Endodermal cell (in vitro differentiated cells): Measurements from ENCODE around the gene COL27A1. TPM values are rescaled to one million over a fixed set of nuclear protein-coding genes. Genes with fewer than 3 reads are reported as not detected.
"Not testable (repeated sequence)": the region's sequence is repeated elsewhere in the genome, so short reads cannot be mapped to it uniquely, and the experiment has no call there.

Source experiments
- DNase-seq: peaks from one replicate; pipeline ENCODE4 v3.0.0-alpha.2; 2017
- H3K27ac ChIP-seq: 2 replicates; pipeline ENCODE4 v1.5.1; 2013; ENCODE audit warnings: mild to moderate bottlenecking, low read depth, low read length, moderate library complexity
- H3K27me3 ChIP-seq: 2 replicates; pipeline ENCODE4 v1.6.1; 2013; ENCODE audit warnings: mild to moderate bottlenecking, low read length, moderate library complexity; ENCODE audit not compliant: insufficient read depth, control insufficient read depth, poor library complexity, severe bottlenecking
- H3K36me3 ChIP-seq: 2 replicates; pipeline ENCODE4 v1.7.0; 2013; ENCODE audit warnings: mild to moderate bottlenecking, low read length, moderate library complexity; ENCODE audit not compliant: control insufficient read depth, insufficient read depth
- H3K4me1 ChIP-seq: one replicate; pipeline ENCODE4 v1.7.0; 2013; ENCODE audit warnings: low read length; ENCODE audit not compliant: control insufficient read depth, insufficient read depth
- H3K4me3 ChIP-seq: 2 replicates; pipeline ENCODE4 v1.5.1; 2013; ENCODE audit warnings: mild to moderate bottlenecking, low read length, moderate library complexity
- H3K9ac ChIP-seq: 2 replicates; pipeline ENCODE4 v1.6.1; 2013; ENCODE audit warnings: mild to moderate bottlenecking, low read length, moderate library complexity; ENCODE audit not compliant: poor library complexity, severe bottlenecking; ENCODE audit errors: extremely low read depth
- H3K9me3 ChIP-seq: 2 replicates; pipeline ENCODE4 v1.6.1; 2013; ENCODE audit warnings: mild to moderate bottlenecking, low read length, moderate library complexity; ENCODE audit not compliant: control insufficient read depth
- H3K27ac Mint-ChIP-seq: 2 replicates; pipeline ENCODE4 v1.8.0; 2020; ENCODE audit warnings: mixed read lengths
- H3K27me3 Mint-ChIP-seq: 2 replicates; pipeline ENCODE4 v1.8.0; 2021; ENCODE audit warnings: mild to moderate bottlenecking, mixed read lengths; ENCODE audit not compliant: insufficient read depth
- H3K36me3 Mint-ChIP-seq: 2 replicates; pipeline ENCODE4 v1.8.0; 2020; ENCODE audit warnings: low read depth, mixed read lengths
- H3K4me1 Mint-ChIP-seq: 2 replicates; pipeline ENCODE4 v1.8.0; 2020; ENCODE audit warnings: mixed read lengths
- H3K4me3 Mint-ChIP-seq: 2 replicates; pipeline ENCODE4 v1.8.0; 2020; ENCODE audit warnings: mild to moderate bottlenecking, moderate library complexity, mixed read lengths
- H3K9me3 Mint-ChIP-seq: 2 replicates; pipeline ENCODE4 v1.8.0; 2020; ENCODE audit warnings: mild to moderate bottlenecking, mixed read lengths
- CTCF ChIP-seq: fragments of 200-600 bp; sonication (generic); conservative IDR thresholded peaks from 2 replicates; pipeline ENCODE4 v1.5.0; 2021; ENCODE audit warnings: antibody characterized with exemption, mild to moderate bottlenecking
- WGBS, 2 experiments: methylation state at CpG; one replicate each; pipeline versions ENCODE4 v1.1.5 to v1.1.7; 2013; ENCODE audit warnings: missing lambda C conversion rate in 2 of 2, mixed read lengths in 1 of 2; ENCODE audit not compliant: insufficient coverage in 1 of 2, insufficient read length in 1 of 2; 5-methylcytosine and 5-hydroxymethylcytosine counted together
- total RNA-seq, 2 donors: library from RNA; stranded (reverse); fragmentation: NEBNext Ultra II Directional in 1 of 2; extraction: Animal tissue kit (Norgen Biotek cat#: 25700) in 1 of 2; gene quantifications; 2 replicates in 1 of 2; 3 replicates in 1 of 2; pipeline ENCODE4 v1.2.1, GENCODE V29; 2021

The COL27A1 gene
- total RNA-seq, 2 donors from 2014 or later: 43.8 to 69.5 TPM

DNA sequence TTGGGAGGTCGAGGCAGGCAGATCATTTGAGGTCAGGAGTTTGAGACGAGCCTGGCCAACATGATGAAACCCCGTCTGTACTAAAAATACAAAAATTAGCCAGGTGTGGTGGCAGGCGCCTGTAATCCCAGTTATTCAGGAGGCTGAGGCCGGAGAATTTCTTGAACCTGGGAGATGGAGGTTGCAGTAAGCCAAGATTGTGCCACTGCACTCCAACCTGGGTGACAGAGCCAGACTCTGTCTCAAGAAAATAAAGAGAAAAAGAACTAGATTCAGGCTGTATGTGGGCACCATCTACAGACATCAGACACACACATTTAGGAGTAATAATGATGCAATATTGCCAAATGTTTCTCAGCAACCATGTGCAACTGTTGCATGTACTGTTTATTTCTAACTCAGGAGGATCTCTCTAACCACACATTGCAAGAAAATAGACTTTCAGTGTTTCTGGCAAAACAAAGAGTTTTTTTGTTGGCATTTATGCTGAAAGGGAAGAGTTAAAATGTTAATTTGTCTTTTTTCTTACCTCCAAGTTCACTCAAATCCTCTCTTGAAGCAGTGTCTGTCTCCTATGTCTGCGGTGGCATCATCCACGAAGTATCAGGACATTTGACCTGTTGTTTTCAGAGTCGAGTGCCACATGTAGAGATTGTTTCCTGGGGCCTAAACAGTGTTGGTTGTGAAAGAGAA is 162.5 kb downstream of the COL27A1 start:
- Histone ChIP-seq H3K9me3 (no peaks in the 10 kb centered on the region), H3K4me3 (no peak overlapping the region), H3K36me3 (no peaks in the 10 kb centered on the region), H3K9ac (no peak overlapping the region), H3K27me3 (no peaks in the 10 kb centered on the region), H3K27ac (no peak overlapping the region), H3K4me1 (no peaks in the 10 kb centered on the region)
- H3K4me1 Mint-ChIP-seq: no peaks in the 10 kb centered on the region
- no peak overlapping the region for H3K27ac Mint-ChIP-seq
- H3K27me3 Mint-ChIP-seq: no peaks in the 10 kb centered on the region
- 88 to 92% methylated on average over 5 to 8 of the region's 8 CpGs for WGBS, 2 experiments
- no peaks in the 10 kb centered on the region for H3K9me3 Mint-ChIP-seq
- H3K4me3 Mint-ChIP-seq: no peak overlapping the region
- TF ChIP-seq CTCF: no peak
- H3K36me3 Mint-ChIP-seq: no peaks in the 10 kb centered on the region
- no peak for DNase-seq

GRCh38 chr9:114318416-114318815 is 163.1 kb downstream of the COL27A1 start:
- no peak overlapping the region for H3K27ac Mint-ChIP-seq
- no peak overlapping the region for H3K4me3 ChIP-seq
- no peaks in the 10 kb centered on the region for H3K9me3 Mint-ChIP-seq
- H3K9ac ChIP-seq: no peak overlapping the region
- H3K4me3 Mint-ChIP-seq: no peak overlapping the region
- no peak overlapping the region for H3K27ac ChIP-seq
- no peaks in the 10 kb centered on the region for H3K4me1 Mint-ChIP-seq
- H3K36me3 ChIP-seq: no peaks in the 10 kb centered on the region
- H3K9me3 ChIP-seq: no peaks in the 10 kb centered on the region
- H3K36me3 Mint-ChIP-seq: no peaks in the 10 kb centered on the region
- H3K27me3 Mint-ChIP-seq: no peaks in the 10 kb centered on the region
- no peaks in the 10 kb centered on the region for H3K4me1 ChIP-seq
- no peaks in the 10 kb centered on the region for H3K27me3 ChIP-seq
- TF ChIP-seq CTCF: no peak
- WGBS, 2 experiments: 92 to 94% methylated on average over 8 of the region's 8 CpGs
- DNase-seq: peak; percentile 10

DNA sequence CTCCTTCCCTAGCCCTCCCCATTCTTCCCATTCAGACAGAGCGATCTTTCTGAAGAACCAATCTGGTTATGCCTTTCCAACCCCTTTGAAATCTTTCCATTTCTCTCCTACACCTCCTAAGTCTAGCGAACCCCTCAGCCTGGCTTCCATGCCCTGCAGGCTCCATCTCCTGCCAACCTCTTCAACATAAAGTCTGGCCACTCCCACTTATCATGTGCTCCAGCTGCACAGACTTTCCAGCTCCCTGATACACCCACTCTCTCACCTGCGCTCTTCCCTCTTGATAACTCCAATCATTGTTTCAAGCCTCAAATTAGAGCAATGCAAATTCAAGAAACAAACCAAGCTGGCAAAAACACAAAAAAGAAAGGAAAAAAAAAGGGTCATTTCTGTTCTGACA is 163.8 kb downstream of the COL27A1 start:
- WGBS, 2 experiments: 88 to 91% methylated on average over 2 to 3 of the region's 3 CpGs
- peak; percentile 19 for DNase-seq
- H3K9me3 ChIP-seq: no peaks in the 10 kb centered on the region
- H3K4me3 ChIP-seq: no peak overlapping the region
- Mint-ChIP-seq H3K27me3 (no peaks in the 10 kb centered on the region), H3K9me3 (no peaks in the 10 kb centered on the region), H3K36me3 (no peaks in the 10 kb centered on the region), H3K4me3 (no peak overlapping the region), H3K27ac (no peak overlapping the region), H3K4me1 (no peaks in the 10 kb centered on the region)
- H3K36me3 ChIP-seq: no peaks in the 10 kb centered on the region
- no peak for TF ChIP-seq CTCF
- H3K9ac ChIP-seq: no peak overlapping the region
- no peak overlapping the region for H3K27ac ChIP-seq
- H3K27me3 ChIP-seq: no peaks in the 10 kb centered on the region
- no peaks in the 10 kb centered on the region for H3K4me1 ChIP-seq

DNA sequence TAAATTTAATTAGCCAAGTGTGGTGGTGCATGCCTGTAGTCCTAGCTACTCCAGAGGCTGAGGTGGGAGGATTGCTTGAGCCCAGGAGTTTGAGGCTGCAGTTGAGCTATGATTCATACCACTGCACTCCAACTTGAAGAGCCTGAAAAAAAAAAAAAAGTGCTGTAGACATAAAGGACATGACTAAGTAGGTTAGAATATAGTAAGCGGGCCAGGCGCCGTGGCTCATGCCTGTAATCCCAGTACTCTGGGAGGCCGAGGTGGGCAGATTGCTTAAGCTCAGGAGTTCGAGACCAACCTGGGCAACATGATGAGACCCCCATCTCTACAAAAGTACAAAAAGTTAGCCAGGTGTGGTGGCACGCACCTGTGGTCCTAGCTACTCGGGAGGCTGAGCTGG is 165.4 kb downstream of the COL27A1 start:
- not testable (repeated sequence) for H3K27ac ChIP-seq, H3K36me3 Mint-ChIP-seq, H3K27me3 Mint-ChIP-seq, H3K4me3 Mint-ChIP-seq, H3K27ac Mint-ChIP-seq, H3K4me1 Mint-ChIP-seq, H3K36me3 ChIP-seq, H3K9me3 ChIP-seq, H3K4me3 ChIP-seq, H3K9me3 Mint-ChIP-seq, H3K4me1 ChIP-seq, H3K9ac ChIP-seq, H3K27me3 ChIP-seq
- DNase-seq: peak; percentile 9
- 99 to 100% methylated on average over 2 to 7 of the region's 7 CpGs for WGBS, 2 experiments
